Aorta (tissue), 5 donors: ENCODE results near the gene CORO6. TPM values are rescaled to one million over a fixed set of nuclear protein-coding genes. Genes with fewer than 3 reads are reported as not detected.

Source experiments
- ATAC-seq: fragments of 200-7000 bp; cut with Tn5 transposase; one replicate; pipeline ENCODE4 v1.9.1; 2022; ENCODE audit warnings: moderate library complexity; ENCODE audit not compliant: low FRiP score
- DNase-seq, 2 donors: peaks; one replicate each; pipeline ENCODE4 v3.0.0-alpha.2; 2020
- H3K27ac ChIP-seq, 2 donors: one replicate each; pipeline ENCODE4 v1.5.1; 2013; ENCODE audit warnings: low read length in 2 of 2, mild to moderate bottlenecking in 2 of 2, moderate library complexity in 2 of 2, control low read depth in 1 of 2, inconsistent platforms in 1 of 2, low read depth in 1 of 2
- H3K27me3 ChIP-seq, 2 donors: one replicate each; pipeline ENCODE4 v1.6.1; 2013; ENCODE audit warnings: control low read depth in 1 of 2, low read length in 1 of 2, mild to moderate bottlenecking in 1 of 2, moderate library complexity in 1 of 2; ENCODE audit not compliant: insufficient read depth in 2 of 2, control insufficient read depth in 1 of 2
- H3K36me3 ChIP-seq, 2 donors: one replicate each; pipeline ENCODE4 v1.6.1; 2013; ENCODE audit warnings: control low read depth in 1 of 2, low read length in 1 of 2, mild to moderate bottlenecking in 1 of 2; ENCODE audit not compliant: insufficient read depth in 2 of 2, control insufficient read depth in 1 of 2
- H3K4me1 ChIP-seq, 2 donors: one replicate each; pipeline ENCODE4 v1.6.1; 2013; ENCODE audit warnings: low read length in 2 of 2, control low read depth in 1 of 2, mild to moderate bottlenecking in 1 of 2, moderate library complexity in 1 of 2; ENCODE audit not compliant: insufficient read depth in 2 of 2, control insufficient read depth in 1 of 2
- H3K4me3 ChIP-seq, 2 donors: one replicate each; pipeline ENCODE4 v1.5.1; 2013; ENCODE audit warnings: low read length in 2 of 2, control low read depth in 1 of 2, mild to moderate bottlenecking in 1 of 2
- H3K9me3 ChIP-seq: one replicate; pipeline ENCODE4 v1.6.1; 2013; ENCODE audit warnings: mild to moderate bottlenecking, low read length; ENCODE audit not compliant: control insufficient read depth
- WGBS, 2 donors: extraction: QIAGEN DNeasy Blood & Tissue Kit; methylation state at CpG; one replicate each; pipeline ENCODE4 v1.1.7; 2013; 5-methylcytosine and 5-hydroxymethylcytosine counted together
- intact Hi-C, 2 donors: fragments of 100-400 bp; cut with DNase I; formaldehyde crosslinking; loops; one replicate each; pipeline versions ENCODE4 v1.14.2 to v1.15.0; 2022
- polyA plus RNA-seq, 2 donors: library from polyadenylated mRNA; stranded (reverse); fragments of 200-250 nt; gene quantifications; one replicate each; pipeline ENCODE4 v1.2.3, GENCODE V29; 2013
- total RNA-seq, 2 donors: library from RNA; stranded (reverse); fragmentation: NEBNext Ultra II Directional; extraction: Animal tissue kit (Norgen Biotek cat#: 25700); gene quantifications; one replicate each; pipeline ENCODE4 v1.2.1, GENCODE V29; 2021
- donor health status: healthy with polysubstance abuse.
- donor health status: Bipolar disorder and iron deficiency.
- donor health status: DM: no; HTN: no; CAD: no.
- donor health status: DM: no; HTN: no; CAD: no.
- donor health status: DM: yes; HTN: yes; CAD: no.

CORO6 gene
- total and polyA plus RNA-seq, 4 donors, result 2.9 to 51.6 (median 11.1) TPM

- Histone ChIP-seq H3K36me3 (no peaks in the 10 kb centered on the region), H3K9me3 (no peaks in the 10 kb centered on the region), H3K4me1 (no peaks in the 10 kb centered on the region), H3K27ac (no peak overlapping the region), H3K4me3 (no peak overlapping the region), H3K27me3 (no peaks in the 10 kb centered on the region)
- DNase-seq (no peak), ATAC-seq (peak; percentile 2)
- 53 to 54% methylated on average over 75 to 85 of the region's 85 CpGs for WGBS, 2 donors
- intact Hi-C loops, result no loop called here
These were observed 10.1 kb downstream of the CORO6 start for GRCh38 chr17:29612404-29613280.

- WGBS, 2 donors, result 96 to 97% methylated on average over 12 of the region's 12 CpGs
These were observed 10.7 kb downstream of the CORO6 start for GRCh38 chr17:29612094-29612403.

GRCh38 chr17:29611351-29612093 lies 11.2 kb downstream of the CORO6 start:
- Histone ChIP-seq H3K27me3 (no peaks in the 10 kb centered on the region), H3K27ac (no peak overlapping the region), H3K4me3 (no peak overlapping the region), H3K4me1 (no peaks in the 10 kb centered on the region), H3K9me3 (no peaks in the 10 kb centered on the region), H3K36me3 (no peaks in the 10 kb centered on the region)
- intact Hi-C loops, result no loop called here
- DNase-seq (peak in 1 of 2 donors; percentile 55), ATAC-seq (no peak)
- 96% methylated on average over 11 of the region's 11 CpGs for WGBS, 2 donors

More at GRCh38 chr17:29612094-29612403, 10.7 kb downstream of the CORO6 start:
- no peaks in the 10 kb centered on the region for H3K9me3 ChIP-seq
- H3K27me3 ChIP-seq, result no peaks in the 10 kb centered on the region
- H3K4me1 ChIP-seq, result no peaks in the 10 kb centered on the region
- no peak overlapping the region for H3K27ac ChIP-seq
- intact Hi-C loops, result no loop called here
- no peak overlapping the region for H3K4me3 ChIP-seq
- DNase-seq (no peak), ATAC-seq (no peak)
- H3K36me3 ChIP-seq, result no peaks in the 10 kb centered on the region

- Histone ChIP-seq H3K4me1 (no peaks in the 10 kb centered on the region), H3K27ac (no peak overlapping the region), H3K36me3 (no peaks in the 10 kb centered on the region), H3K27me3 (no peaks in the 10 kb centered on the region), H3K9me3 (no peaks in the 10 kb centered on the region), H3K4me3 (no peak overlapping the region)
- WGBS, 2 donors, result 83 to 86% methylated on average over 3 of the region's 3 CpGs
- intact Hi-C loops, result no loop called here
- DNase-seq (no peak), ATAC-seq (no peak)
These were observed 12.3 kb downstream of the CORO6 start for GRCh38 chr17:29610395-29610794.

- WGBS, 2 donors, result 92 to 95% methylated on average over 15 of the region's 15 CpGs
- intact Hi-C loops, result no loop called here
- Histone ChIP-seq H3K9me3 (no peaks in the 10 kb centered on the region), H3K4me1 (no peaks in the 10 kb centered on the region), H3K36me3 (no peaks in the 10 kb centered on the region), H3K27me3 (no peaks in the 10 kb centered on the region), H3K4me3 (no peak overlapping the region), H3K27ac (no peak overlapping the region)
- peak in 1 of 2 donors; percentile 75 for DNase-seq
- no peak for ATAC-seq
These were observed 13.7 kb downstream of the CORO6 start for GRCh38 chr17:29608986-29609385.

GRCh38 chr17:29607557-29608195 lies 15.0 kb downstream of the CORO6 start:
- no peaks in the 10 kb centered on the region for H3K4me1 ChIP-seq
- intact Hi-C loops, result no loop called here

GRCh38 chr17:29603109-29603674 lies 19.5 kb downstream of the CORO6 start:
- H3K27ac ChIP-seq, result no peak overlapping the region
- no peaks in the 10 kb centered on the region for H3K27me3 ChIP-seq
- intact Hi-C loops, result no loop called here
- DNase-seq (peak in 1 of 2 donors; percentile 48), ATAC-seq (no peak)
- no peaks in the 10 kb centered on the region for H3K36me3 ChIP-seq
- H3K4me1 ChIP-seq, result no peaks in the 10 kb centered on the region
- 86% methylated on average over 6 of the region's 6 CpGs for WGBS, 2 donors
- no peak overlapping the region for H3K4me3 ChIP-seq
- no peaks in the 10 kb centered on the region for H3K9me3 ChIP-seq

More at GRCh38 chr17:29607557-29608195, 15.0 kb downstream of the CORO6 start:
- Histone ChIP-seq H3K36me3 (no peaks in the 10 kb centered on the region), H3K27me3 (no peaks in the 10 kb centered on the region), H3K27ac (no peak overlapping the region), H3K4me3 (no peak overlapping the region), H3K9me3 (no peaks in the 10 kb centered on the region)
- WGBS, 2 donors, result 93 to 94% methylated on average over 29 of the region's 29 CpGs
- DNase-seq (peak in 1 of 2 donors; percentile 72), ATAC-seq (peak; percentile 13)

- intact Hi-C loops, result no loop called here
- Histone ChIP-seq H3K4me1 (no peaks in the 10 kb centered on the region), H3K27ac (no peak overlapping the region), H3K27me3 (no peaks in the 10 kb centered on the region), H3K9me3 (no peaks in the 10 kb centered on the region), H3K4me3 (no peak overlapping the region), H3K36me3 (no peaks in the 10 kb centered on the region)
- DNase-seq (no peak), ATAC-seq (no peak)
- 75 to 81% methylated on average over 13 of the region's 13 CpGs for WGBS, 2 donors
These were observed 25.1 kb downstream of the CORO6 start for GRCh38 chr17:29597361-29598172.
